ENCODE data around the gene RRP9.
A peak's percentile ranks its signal among the peaks of the same experiment; 100 is the strongest.

Gene RRP9

GRCh38 chr3:51960386-51960785, 18.7 kb upstream of the RRP9 start:
- no peak overlapping the region for H3K27ac ChIP-seq
- intact Hi-C loops (cut with DNase I; ENCODE audit: low total_unique reads) = no loop called here
- H3K4me1 ChIP-seq = peaks cover 0 to 34% (median 22%) of the 10 kb centered on the region in 4 donors
- H3K4me3 ChIP-seq = no peak overlapping the region
- H3K36me3 ChIP-seq = peaks cover 0 to 44% (median 27%) of the 10 kb centered on the region in 3 donors
- H3K9me3 ChIP-seq = no peaks in the 10 kb centered on the region
- no peak for TF ChIP-seq CTCF (IDR thresholded peaks at IDR 0.05)
- DNase-seq = no peak
- H3K27me3 ChIP-seq = no peaks in the 10 kb centered on the region

- no peak overlapping the region for H3K4me3 ChIP-seq
- no peaks in the 10 kb centered on the region for H3K9me3 ChIP-seq
- H3K4me1 ChIP-seq = peaks cover 0 to 29% (median 21%) of the 10 kb centered on the region in 4 donors
- peaks cover 0 to 44% (median 27%) of the 10 kb centered on the region in 3 donors for H3K36me3 ChIP-seq
- H3K27me3 ChIP-seq = no peaks in the 10 kb centered on the region
- no peak for TF ChIP-seq CTCF (IDR thresholded peaks at IDR 0.05)
- no peak for DNase-seq
- H3K27ac ChIP-seq = no peak overlapping the region
- intact Hi-C loops (cut with DNase I; ENCODE audit: low total_unique reads) = no loop called here
These were observed 17.9 kb upstream of the RRP9 start for GRCh38 chr3:51959651-51960050.

GRCh38 chr3:51958603-51959521, 17.2 kb upstream of the RRP9 start:
- no peak for DNase-seq
- Histone ChIP-seq H3K4me3 (no peak overlapping the region), H3K27me3 (no peaks in the 10 kb centered on the region), H3K9me3 (no peaks in the 10 kb centered on the region), H3K4me1 (peaks cover 0 to 26% (median 17%) of the 10 kb centered on the region in 4 donors), H3K36me3 (peaks cover 0 to 44% (median 27%) of the 10 kb centered on the region in 3 donors), H3K27ac (no peak overlapping the region)
- TF ChIP-seq CTCF (IDR thresholded peaks at IDR 0.05) = no peak
- intact Hi-C loops (cut with DNase I; ENCODE audit: low total_unique reads) = no loop called here

- H3K27me3 ChIP-seq = no peaks in the 10 kb centered on the region
- no peak for TF ChIP-seq CTCF (IDR thresholded peaks at IDR 0.05)
These were observed 16.0 kb upstream of the RRP9 start for GRCh38 chr3:51957520-51958205.

GRCh38 chr3:51955893-51956770, 14.4 kb upstream of the RRP9 start:
- Histone ChIP-seq H3K36me3 (peaks cover 0 to 40% (median 27%) of the 10 kb centered on the region in 3 donors), H3K9me3 (no peaks in the 10 kb centered on the region), H3K27me3 (no peaks in the 10 kb centered on the region), H3K27ac (peak overlapping the region; percentile 69 to 87), H3K4me1 (peaks cover 0 to 18% (median 16%) of the 10 kb centered on the region in 4 donors), H3K4me3 (peak overlapping the region; percentile 47 to 54)
- intact Hi-C loops (cut with DNase I; ENCODE audit: low total_unique reads) = no loop called here
- DNase-seq = peak in 1 of 2 donors; percentile 77
- TF ChIP-seq CTCF (IDR thresholded peaks at IDR 0.05) = peak; percentile 34 to 57

More at GRCh38 chr3:51957520-51958205, 16.0 kb upstream of the RRP9 start:
- H3K4me1 ChIP-seq = peaks cover 0 to 20% (median 17%) of the 10 kb centered on the region in 4 donors
- H3K27ac ChIP-seq = no peak overlapping the region
- H3K36me3 ChIP-seq = peaks cover 0 to 44% (median 27%) of the 10 kb centered on the region in 3 donors
- intact Hi-C loops (cut with DNase I; ENCODE audit: low total_unique reads) = no loop called here
- H3K4me3 ChIP-seq = no peak overlapping the region
- H3K9me3 ChIP-seq = no peaks in the 10 kb centered on the region
- no peak for DNase-seq

All from tibial artery (tissue), 4 donors.